CD4-positive, alpha-beta T cell treated with Interleukin-6 for 4 hours (primary cell): ENCODE data around the gene COG2.
"Not testable (repeated sequence)": the region's sequence is repeated elsewhere in the genome, so short reads cannot be mapped to it uniquely, and the experiment has no call there.

Source experiments
- DNase-seq: peaks from one replicate; pipeline ENCODE4 v3.0.0-alpha.2; 2020; ENCODE audit warnings: mixed read lengths

COG2 gene

DNA sequence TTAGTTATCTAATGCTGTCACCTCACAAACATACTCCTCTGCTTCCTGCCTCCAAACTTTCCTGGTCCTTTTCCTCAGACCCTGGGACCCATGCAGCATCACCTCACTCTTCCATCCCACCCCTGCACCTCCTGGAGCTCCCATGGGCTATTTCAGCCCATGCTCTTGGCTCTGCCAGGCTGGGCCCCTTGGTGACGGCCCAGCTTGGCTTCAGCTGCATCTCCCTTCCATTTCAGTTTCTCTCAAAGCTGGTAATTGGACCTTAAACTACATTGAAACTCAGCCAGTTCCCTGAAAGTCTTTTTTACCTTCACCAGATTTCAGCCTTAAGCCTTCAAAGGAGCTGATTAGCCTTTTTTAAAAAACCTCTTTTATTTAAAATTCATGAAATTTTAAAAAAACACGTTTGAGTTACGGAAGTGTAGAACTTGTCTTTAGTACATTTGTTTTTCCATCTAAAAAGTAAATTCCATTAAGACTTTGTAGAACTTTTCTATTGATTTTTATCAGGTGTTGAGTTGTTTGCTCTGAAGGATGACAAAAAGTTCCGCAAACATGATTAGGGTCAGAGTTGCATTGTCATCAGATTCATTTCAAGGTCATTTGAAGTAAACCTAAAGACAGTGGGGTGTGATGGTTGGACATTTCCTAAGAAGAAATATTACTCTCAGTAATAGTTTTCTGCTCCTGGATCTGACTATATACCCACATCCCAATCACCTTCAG, 38.2 kb downstream of the COG2 start:
- DNase-seq = no peak

DNA sequence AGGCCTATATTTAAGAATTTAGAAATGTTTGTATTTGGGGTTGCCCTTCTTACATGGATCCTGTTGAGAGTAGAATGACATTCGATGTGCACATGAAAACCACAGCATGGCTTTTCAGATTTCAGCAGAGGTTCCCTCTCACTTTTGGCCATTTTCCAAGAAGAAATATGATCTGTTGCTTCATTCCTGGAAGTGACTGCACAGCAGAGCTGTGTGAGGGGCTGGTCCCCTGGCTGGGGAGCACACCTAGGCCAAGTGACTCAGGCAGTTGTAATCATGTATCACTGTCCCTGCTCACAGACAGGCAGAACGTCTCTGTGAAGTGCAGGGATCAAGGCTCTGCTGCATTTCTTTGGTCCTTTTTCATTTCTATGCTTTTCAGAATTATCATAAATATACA, 39.3 kb downstream of the COG2 start:
- no peak for DNase-seq

DNA sequence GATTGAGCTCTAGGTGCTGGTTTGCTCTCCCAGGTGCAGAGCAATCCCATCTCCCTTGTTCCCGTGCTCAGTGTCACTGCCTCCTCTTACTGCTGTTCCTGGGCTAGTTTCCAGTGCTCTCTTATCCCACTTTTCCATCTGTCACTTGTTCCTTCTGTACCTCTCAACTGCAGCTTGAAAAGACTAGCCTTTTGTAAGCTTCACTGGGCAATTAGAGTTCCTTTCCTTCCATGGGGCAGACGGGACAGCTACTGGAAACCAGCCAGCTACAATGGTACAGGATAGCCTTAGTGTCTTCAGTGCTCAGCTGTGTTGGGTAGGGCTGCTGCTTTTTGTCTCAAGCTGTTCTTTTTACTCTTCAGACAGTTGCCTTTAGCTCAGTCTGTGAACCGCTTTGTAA, 40.0 kb downstream of the COG2 start:
- no peak for DNase-seq

DNA sequence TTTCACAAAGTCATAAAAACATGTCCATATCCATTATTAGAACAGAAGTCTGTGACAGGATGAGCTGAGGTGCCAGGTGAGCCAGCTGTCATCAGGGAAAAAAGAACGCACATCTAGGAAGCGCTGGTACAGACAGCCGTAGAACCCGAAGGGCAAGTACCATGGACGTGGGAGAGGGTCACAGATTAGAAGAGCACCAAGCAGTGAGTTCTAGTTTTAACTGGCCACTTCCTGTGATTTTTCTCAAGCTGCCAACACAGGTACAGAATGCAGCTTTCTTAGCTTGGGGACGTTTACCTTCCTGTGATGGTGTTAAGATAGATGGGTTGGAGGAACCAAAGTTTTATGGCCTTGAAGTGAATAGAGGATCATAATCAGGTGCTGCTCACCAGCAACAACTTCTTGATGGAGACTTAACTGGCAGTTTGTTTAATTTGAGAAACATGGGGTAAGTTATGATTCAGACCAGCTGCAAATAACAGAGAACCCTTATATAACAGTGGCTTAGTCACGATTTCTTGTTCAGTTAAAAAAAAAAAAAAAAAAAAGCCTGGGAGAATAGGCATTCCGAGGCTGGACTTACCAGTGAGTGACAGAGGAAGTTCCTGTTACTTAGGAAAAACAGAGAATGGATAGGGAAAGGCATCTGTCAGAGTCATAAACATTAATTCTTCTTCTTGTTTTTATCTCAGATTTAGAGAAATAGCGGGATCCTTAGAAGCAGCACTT, 40.8 kb downstream of the COG2 start:
- DNase-seq = no peak

DNA sequence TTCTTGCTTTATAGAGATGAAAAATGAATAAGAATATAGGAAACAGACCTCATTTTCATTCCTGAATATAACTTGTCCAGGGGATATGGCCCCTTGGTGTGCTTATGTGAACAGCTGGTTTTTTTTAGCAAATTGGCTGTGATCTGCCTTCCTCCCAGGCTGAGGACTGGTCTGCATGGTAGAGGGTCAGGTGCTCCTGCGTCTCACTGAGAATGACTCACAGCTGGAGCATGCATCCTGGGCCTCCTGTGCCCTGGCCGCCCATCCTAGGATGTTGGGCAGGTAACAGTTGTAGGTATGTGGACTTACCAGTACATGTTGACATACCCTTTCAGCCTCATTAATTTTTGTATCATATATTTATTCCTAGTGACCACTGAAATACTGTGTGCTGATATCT, 41.9 kb downstream of the COG2 start:
- no peak for DNase-seq

GRCh38 chr1:230684998-230685397, 42.7 kb downstream of the COG2 start:
- DNase-seq = no peak

GRCh38 chr1:230686747-230687146, 44.5 kb downstream of the COG2 start:
- no peak for DNase-seq

GRCh38 chr1:230690101-230690500, 47.8 kb downstream of the COG2 start:
- DNase-seq = no peak

- DNase-seq = no peak
These were observed 49.3 kb downstream of the COG2 start for GRCh38 chr1:230691615-230692014.

GRCh38 chr1:230693221-230693620, 50.9 kb downstream of the COG2 start:
- no peak for DNase-seq

GRCh38 chr1:230693777-230694176, 51.5 kb downstream of the COG2 start:
- no peak for DNase-seq

DNA sequence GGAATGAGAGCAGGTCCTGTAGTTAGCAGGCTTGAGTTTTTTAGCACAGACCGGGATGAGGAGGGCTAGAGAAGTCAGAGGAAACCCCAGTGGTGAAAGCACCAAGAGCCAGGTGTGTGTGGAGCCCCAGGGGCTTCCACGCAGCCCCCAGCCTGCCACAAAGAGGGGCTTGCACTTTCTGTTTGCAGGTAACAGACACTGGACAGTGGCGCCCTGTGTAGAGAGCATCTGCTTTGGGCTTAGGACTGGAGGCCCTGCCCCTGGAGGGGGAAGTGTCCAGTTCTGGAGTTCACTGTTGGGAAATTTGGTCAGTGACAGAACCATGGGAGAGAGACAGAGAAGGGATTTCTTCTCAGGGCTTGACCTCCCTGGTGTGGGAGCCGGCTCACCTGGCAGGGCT, 52.2 kb downstream of the COG2 start:
- no peak for DNase-seq

- no peak for DNase-seq
These were observed 52.7 kb downstream of the COG2 start for GRCh38 chr1:230694991-230695390.

DNA sequence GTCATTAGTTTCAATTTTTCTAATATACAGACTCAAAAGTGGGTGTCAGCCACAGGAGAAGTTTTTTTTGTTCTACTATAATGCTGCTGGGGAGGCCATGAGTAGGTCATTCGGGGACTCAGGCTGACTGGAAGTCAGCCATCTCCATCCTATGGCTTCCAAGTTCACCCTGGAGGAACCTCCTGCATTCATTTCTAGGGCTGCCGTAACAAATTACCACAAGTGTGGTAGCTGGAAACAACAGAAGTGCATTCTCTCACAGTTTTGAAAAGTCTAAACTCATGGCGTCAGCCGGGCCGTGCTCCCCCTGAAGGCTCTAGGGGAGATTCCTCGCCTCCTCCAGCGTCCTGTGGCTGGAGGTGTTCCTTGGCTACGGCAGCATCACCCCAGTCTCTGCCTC, 53.9 kb downstream of the COG2 start:
- DNase-seq = no peak

DNA sequence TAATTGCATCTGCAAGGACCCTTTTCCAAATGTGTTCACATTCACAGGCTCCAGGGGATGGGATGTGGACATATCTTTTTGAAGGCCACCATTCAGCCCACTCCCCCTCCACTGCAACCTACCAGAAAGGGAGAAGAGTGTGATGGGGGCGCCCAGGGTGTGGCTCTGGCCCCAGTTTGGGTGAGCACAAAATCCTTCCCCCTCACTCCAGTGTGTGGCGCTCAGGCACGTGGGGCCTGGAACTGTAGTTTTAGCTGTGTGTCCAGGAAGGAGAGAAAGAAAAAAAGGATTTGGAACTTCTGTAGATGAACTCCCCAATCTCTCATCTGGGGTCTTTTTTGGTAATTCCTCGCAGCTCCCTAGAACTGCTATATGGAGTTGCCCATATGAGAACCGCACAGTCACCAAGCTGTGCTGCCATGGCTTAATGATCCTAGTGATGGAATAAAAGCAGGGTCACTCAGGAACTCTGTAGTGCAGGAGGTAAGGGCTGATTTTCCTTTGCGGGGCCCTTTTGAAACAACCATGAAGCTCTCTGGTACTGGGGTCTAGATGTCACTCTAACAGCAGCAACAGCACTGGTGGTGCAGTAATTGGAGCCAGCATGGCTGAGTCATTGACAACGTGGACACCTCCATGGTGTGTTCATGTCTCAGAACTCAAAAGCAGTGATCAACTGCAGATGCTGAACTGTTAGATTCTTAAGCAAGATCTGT, 54.6 kb downstream of the COG2 start:
- DNase-seq = no peak

GRCh38 chr1:230698130-230698529, 55.8 kb downstream of the COG2 start:
- DNase-seq = no peak

GRCh38 chr1:230698964-230699363, 56.7 kb downstream of the COG2 start:
- not testable (repeated sequence) for DNase-seq

- no peak for DNase-seq
These were observed 57.4 kb downstream of the COG2 start for GRCh38 chr1:230699716-230700115.

- no peak for DNase-seq
These were observed 57.9 kb downstream of the COG2 start for GRCh38 chr1:230700132-230700531.

GRCh38 chr1:230701434-230701833, 59.2 kb downstream of the COG2 start:
- no peak for DNase-seq

GRCh38 chr1:230701895-230702768, 59.9 kb downstream of the COG2 start:
- no peak for DNase-seq

- no peak for DNase-seq
These were observed 60.8 kb downstream of the COG2 start for GRCh38 chr1:230702934-230703678.
